Neural crest cell (in vitro differentiated cells): ENCODE data around the gene COG2. TPM values are rescaled to one million over a fixed set of nuclear protein-coding genes. Genes with fewer than 3 reads are reported as not detected.
A peak's percentile ranks its signal among the peaks of the same experiment; 100 is the strongest.
"Not testable (repeated sequence)": the region's sequence is repeated elsewhere in the genome, so short reads cannot be mapped to it uniquely, and the experiment has no call there.

ENCODE experiments used
- DNase-seq: peaks from one replicate; pipeline ENCODE4 v3.0.0; 2021; ENCODE audit warnings: low read depth, mixed read lengths, low spot score
- H3K27ac Mint-ChIP-seq: one replicate; pipeline ENCODE4 v1.8.0; 2021; ENCODE audit warnings: mild to moderate bottlenecking, mixed read lengths; ENCODE audit not compliant: unreplicated experiment
- H3K27me3 Mint-ChIP-seq: 2 replicates; pipeline ENCODE4 v1.8.0; 2021; ENCODE audit warnings: low read depth, mild to moderate bottlenecking, mixed read lengths
- H3K36me3 Mint-ChIP-seq: 2 replicates; pipeline ENCODE4 v1.8.0; 2021; ENCODE audit warnings: low read depth, mild to moderate bottlenecking, mixed read lengths
- H3K4me1 Mint-ChIP-seq: 2 replicates; pipeline ENCODE4 v1.8.0; 2021; ENCODE audit warnings: mixed read lengths
- H3K4me3 Mint-ChIP-seq: one replicate; pipeline ENCODE4 v1.8.0; 2021; ENCODE audit warnings: mild to moderate bottlenecking, mixed read lengths
- H3K9me3 Mint-ChIP-seq: 2 replicates; pipeline ENCODE4 v1.8.0; 2021; ENCODE audit warnings: mixed read lengths
- total RNA-seq: library from RNA; stranded (reverse); gene quantifications from 2 replicates; pipeline ENCODE4 v1.2.1, GENCODE V29; 2021
- TF ChIP-seq, protein P1 (sequence below): fragments of 200-600 bp; sonication (generic); conservative IDR thresholded peaks from 2 replicates; pipeline ENCODE4 v1.5.0; 2021; ENCODE audit warnings: antibody characterized with exemption, mild to moderate bottlenecking

Gene COG2
- total RNA-seq, 1 donor from 2014 or later: 38.2 TPM

- TF ChIP-seq, protein P1, sequence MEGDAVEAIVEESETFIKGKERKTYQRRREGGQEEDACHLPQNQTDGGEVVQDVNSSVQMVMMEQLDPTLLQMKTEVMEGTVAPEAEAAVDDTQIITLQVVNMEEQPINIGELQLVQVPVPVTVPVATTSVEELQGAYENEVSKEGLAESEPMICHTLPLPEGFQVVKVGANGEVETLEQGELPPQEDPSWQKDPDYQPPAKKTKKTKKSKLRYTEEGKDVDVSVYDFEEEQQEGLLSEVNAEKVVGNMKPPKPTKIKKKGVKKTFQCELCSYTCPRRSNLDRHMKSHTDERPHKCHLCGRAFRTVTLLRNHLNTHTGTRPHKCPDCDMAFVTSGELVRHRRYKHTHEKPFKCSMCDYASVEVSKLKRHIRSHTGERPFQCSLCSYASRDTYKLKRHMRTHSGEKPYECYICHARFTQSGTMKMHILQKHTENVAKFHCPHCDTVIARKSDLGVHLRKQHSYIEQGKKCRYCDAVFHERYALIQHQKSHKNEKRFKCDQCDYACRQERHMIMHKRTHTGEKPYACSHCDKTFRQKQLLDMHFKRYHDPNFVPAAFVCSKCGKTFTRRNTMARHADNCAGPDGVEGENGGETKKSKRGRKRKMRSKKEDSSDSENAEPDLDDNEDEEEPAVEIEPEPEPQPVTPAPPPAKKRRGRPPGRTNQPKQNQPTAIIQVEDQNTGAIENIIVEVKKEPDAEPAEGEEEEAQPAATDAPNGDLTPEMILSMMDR: no peak
- Mint-ChIP-seq H3K27me3 (no peaks in the 10 kb centered on the region), H3K27ac (no peak overlapping the region), H3K9me3 (peaks cover 5% of the 10 kb centered on the region), H3K4me3 (no peak overlapping the region), H3K36me3 (peaks cover 3% of the 10 kb centered on the region), H3K4me1 (peaks cover 15% of the 10 kb centered on the region)
- DNase-seq: no peak
These were observed 70.9 kb downstream of the COG2 start for GRCh38 chr1:230713138-230713537.

DNA sequence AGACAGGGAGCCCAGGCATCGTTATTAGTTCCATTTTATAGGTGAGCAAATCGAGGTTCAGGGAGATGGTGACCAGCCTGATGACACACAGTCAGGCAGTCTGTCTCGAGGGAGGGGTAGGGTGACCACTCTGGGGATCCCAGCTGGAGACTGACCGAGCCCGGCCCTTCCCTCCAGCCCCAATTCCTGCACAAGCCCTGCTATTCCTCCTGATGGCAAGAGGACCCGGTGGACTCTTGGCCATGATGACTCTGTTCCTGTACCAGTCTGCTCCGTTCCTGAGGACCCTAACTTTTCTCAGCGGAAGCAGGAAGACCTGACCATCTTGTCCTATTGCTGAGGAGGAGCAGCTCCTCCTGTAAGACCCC is 71.2 kb downstream of the COG2 start:
- no peak overlapping the region for H3K4me3 Mint-ChIP-seq
- no peaks in the 10 kb centered on the region for H3K27me3 Mint-ChIP-seq
- H3K4me1 Mint-ChIP-seq: peaks cover 15% of the 10 kb centered on the region
- H3K36me3 Mint-ChIP-seq: peaks cover 3% of the 10 kb centered on the region
- TF ChIP-seq, protein P1: no peak
- H3K27ac Mint-ChIP-seq: peak overlapping the region; percentile 80
- peaks cover 5% of the 10 kb centered on the region for H3K9me3 Mint-ChIP-seq
- no peak for DNase-seq

- H3K4me3 Mint-ChIP-seq: no peak within 1 kb of the TSS
- DNase-seq: no peak
- peaks cover 3% of the 10 kb centered on the region for H3K36me3 Mint-ChIP-seq
- TF ChIP-seq, protein P1: no peak
- no peaks in the 10 kb centered on the region for H3K27me3 Mint-ChIP-seq
- peaks cover 15% of the 10 kb centered on the region for H3K4me1 Mint-ChIP-seq
- H3K27ac Mint-ChIP-seq: peak within 1 kb of the TSS; percentile 80
- H3K9me3 Mint-ChIP-seq: peaks cover 5% of the 10 kb centered on the region
These were observed 71.9 kb downstream of the COG2 start, which contains the start of gene AGT for GRCh38 chr1:230713915-230714764. TSS of gene AGT (minus strand) at chr1:230714122. CDS start at chr1:230710823, 3,299 bp downstream.

DNA sequence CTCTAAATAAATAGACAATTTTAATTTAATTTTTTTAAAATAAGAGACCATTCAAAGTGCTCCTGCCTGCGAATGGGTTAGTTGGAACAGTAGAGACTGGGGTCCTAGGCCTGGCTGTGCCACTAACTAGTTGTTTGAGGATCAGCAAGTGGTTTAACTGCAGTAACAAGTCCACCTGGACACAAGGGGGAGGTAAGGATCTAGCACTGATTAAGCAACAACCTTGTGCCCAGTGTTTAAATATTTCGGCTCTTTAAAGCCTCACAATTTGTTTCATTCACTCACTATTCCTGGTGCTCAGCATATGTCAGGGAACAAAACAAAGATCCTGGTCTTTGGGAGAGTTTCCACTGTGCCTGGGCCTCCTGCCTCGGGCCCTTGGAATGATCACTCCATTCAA is 73.2 kb downstream of the COG2 start:
- TF ChIP-seq, protein P1: no peak
- no peak for DNase-seq
- Mint-ChIP-seq H3K27me3 (no peaks in the 10 kb centered on the region), H3K27ac (no peak overlapping the region), H3K4me3 (no peak overlapping the region), H3K9me3 (peaks cover 5% of the 10 kb centered on the region), H3K36me3 (peaks cover 3% of the 10 kb centered on the region), H3K4me1 (peaks cover 15% of the 10 kb centered on the region)

- H3K9me3 Mint-ChIP-seq, H3K36me3 Mint-ChIP-seq, H3K4me3 Mint-ChIP-seq, H3K27me3 Mint-ChIP-seq, H3K27ac Mint-ChIP-seq, DNase-seq: not testable (repeated sequence)
- peaks cover 15% of the 10 kb centered on the region for H3K4me1 Mint-ChIP-seq
These were observed 74.2 kb downstream of the COG2 start for GRCh38 chr1:230716453-230716852.

GRCh38 chr1:230717251-230717650 is 75.0 kb downstream of the COG2 start:
- Mint-ChIP-seq H3K27me3 (no peaks in the 10 kb centered on the region), H3K4me1 (peaks cover 15% of the 10 kb centered on the region), H3K27ac (no peak overlapping the region), H3K36me3 (peaks cover 8% of the 10 kb centered on the region), H3K9me3 (peaks cover 10% of the 10 kb centered on the region), H3K4me3 (no peak overlapping the region)
- DNase-seq: no peak
- TF ChIP-seq, protein P1: no peak

- H3K36me3 Mint-ChIP-seq, H3K27me3 Mint-ChIP-seq, H3K4me1 Mint-ChIP-seq, H3K9me3 Mint-ChIP-seq, H3K4me3 Mint-ChIP-seq, H3K27ac Mint-ChIP-seq, DNase-seq: not testable (repeated sequence)
These were observed 79.7 kb downstream of the COG2 start for GRCh38 chr1:230721849-230722522.
